ENCODE measurements around the gene IFNGR1.

Gene IFNGR1

DNA sequence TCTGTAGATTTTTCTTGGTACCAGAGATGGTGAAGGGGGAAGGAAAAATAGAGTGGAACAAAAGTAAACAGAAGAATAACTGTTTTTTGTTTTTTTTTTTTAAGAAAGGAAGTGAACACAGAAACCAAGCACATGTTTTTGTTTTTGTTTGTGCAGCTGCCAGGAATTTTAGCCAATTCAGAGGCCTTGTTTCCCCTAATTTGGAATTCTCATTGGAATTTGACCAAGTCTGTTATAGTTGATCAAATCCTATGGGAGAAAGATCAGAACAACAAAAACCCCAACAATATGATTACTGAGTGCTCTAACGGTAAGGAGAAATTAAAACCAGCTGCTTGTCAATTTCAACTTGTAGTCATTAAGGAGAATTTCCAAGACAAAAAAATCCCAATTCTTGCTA is 27.5 kb downstream of the IFNGR1 start:
- no peak for DNase-seq (ENCODE audit: low read depth)
- H3K4me3 ChIP-seq (ENCODE audit: low read depth, low read length), result no peak overlapping the region
- TF ChIP-seq, protein P1, sequence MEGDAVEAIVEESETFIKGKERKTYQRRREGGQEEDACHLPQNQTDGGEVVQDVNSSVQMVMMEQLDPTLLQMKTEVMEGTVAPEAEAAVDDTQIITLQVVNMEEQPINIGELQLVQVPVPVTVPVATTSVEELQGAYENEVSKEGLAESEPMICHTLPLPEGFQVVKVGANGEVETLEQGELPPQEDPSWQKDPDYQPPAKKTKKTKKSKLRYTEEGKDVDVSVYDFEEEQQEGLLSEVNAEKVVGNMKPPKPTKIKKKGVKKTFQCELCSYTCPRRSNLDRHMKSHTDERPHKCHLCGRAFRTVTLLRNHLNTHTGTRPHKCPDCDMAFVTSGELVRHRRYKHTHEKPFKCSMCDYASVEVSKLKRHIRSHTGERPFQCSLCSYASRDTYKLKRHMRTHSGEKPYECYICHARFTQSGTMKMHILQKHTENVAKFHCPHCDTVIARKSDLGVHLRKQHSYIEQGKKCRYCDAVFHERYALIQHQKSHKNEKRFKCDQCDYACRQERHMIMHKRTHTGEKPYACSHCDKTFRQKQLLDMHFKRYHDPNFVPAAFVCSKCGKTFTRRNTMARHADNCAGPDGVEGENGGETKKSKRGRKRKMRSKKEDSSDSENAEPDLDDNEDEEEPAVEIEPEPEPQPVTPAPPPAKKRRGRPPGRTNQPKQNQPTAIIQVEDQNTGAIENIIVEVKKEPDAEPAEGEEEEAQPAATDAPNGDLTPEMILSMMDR (IDR thresholded peaks at IDR 0.05; ENCODE audit: low read depth, low read length, missing control alignments), result no peak

DNA sequence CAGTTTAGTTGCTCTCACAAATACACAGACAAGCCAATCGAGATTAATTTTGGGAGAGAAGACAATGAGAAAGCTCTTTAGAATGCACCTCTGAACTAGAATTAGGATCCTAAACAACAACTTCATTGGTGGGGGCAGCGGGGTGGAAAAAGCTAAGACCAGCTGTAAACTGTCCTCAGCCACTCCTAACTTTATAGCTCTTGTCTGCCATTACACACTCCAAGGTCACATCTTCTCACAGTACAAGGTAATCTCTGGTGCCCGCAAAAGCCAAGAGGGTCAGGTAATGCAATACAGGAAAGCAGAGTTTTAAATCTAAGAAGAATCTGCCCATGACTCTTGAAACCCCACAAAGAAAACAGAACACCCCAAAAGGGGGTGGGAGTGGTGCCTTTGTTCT is 27.9 kb downstream of the IFNGR1 start:
- DNase-seq (ENCODE audit: low read depth), result no peak
- TF ChIP-seq, protein P1 (IDR thresholded peaks at IDR 0.05; ENCODE audit: low read depth, low read length, missing control alignments), result no peak

DNA sequence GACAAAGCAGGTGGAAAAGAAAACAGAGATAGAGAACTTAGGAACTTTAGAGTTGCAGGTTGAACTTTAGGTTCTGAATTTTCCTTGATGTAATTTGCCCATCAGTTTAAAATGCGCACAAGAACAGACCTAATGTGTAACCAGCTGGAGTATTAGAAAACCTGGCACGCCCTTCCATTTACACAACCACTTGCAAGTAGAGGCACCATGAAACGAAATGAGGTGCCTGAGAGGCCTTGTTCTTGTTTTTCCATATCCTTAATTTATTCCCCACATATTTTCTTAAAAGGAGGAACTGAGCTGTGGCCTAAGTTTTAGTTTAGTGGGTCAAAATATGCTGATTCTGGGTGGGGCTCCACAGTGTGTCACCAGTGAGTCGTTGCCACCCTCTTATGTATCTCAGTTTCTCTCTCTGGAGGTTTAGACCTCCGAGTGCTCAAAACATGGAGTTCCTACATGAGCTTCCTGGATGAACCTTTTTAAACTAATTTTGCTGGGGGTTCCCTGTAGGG is 28.5 kb downstream of the IFNGR1 start:
- DNase-seq (ENCODE audit: low read depth), result no peak
- TF ChIP-seq, protein P1 (IDR thresholded peaks at IDR 0.05; ENCODE audit: low read depth, low read length, missing control alignments), result no peak

More for the DNA sequence above, 27.9 kb downstream of the IFNGR1 start:
- no peak overlapping the region for H3K4me3 ChIP-seq (ENCODE audit: low read depth, low read length)

DNA sequence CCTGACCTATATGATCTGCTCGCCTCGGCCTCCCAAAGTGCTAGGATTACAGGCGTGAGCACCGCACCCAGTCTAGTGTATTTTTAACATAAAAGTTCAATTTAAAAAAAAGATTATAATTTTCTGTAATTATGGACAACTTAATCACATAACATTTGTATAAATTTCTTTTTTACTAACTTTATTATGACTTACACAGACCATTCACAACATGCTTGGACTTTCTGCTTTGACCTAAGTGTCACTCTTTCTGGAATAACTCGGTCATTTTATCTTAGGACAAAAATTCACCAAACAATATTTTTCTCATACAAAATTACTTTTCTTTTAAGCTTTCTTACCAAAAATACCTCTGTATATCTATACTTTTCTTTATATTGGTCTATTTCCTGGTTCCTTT is 30.3 kb downstream of the IFNGR1 start:
- no peak for DNase-seq (ENCODE audit: low read depth)
- TF ChIP-seq, protein P1 (IDR thresholded peaks at IDR 0.05; ENCODE audit: low read depth, low read length, missing control alignments), result no peak
- H3K4me3 ChIP-seq (ENCODE audit: low read depth, low read length), result no peak overlapping the region

More for the DNA sequence above, 28.5 kb downstream of the IFNGR1 start:
- no peak overlapping the region for H3K4me3 ChIP-seq (ENCODE audit: low read depth, low read length)

DNA sequence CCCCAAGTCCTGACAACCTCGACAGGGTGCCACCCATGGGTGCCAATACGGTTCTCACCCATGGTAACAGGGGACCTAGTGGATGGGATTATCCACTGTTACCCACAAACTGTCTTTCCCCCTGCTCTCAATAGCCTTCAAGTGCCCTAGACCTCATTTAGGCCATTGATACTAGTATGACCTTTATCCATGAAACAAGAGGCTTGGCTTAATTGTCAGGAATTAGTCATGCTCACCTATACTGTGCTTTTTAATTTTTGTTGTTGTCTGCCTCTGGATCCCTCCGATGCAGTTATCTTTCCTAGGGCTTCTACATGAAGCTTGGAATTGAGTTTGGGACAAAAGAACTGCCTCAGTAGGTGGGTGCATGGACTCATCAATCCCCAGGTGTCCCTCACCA is 33.9 kb downstream of the IFNGR1 start:
- H3K4me3 ChIP-seq (ENCODE audit: low read depth, low read length), result no peak overlapping the region
- TF ChIP-seq, protein P1 (IDR thresholded peaks at IDR 0.05; ENCODE audit: low read depth, low read length, missing control alignments), result no peak
- no peak for DNase-seq (ENCODE audit: low read depth)

DNA sequence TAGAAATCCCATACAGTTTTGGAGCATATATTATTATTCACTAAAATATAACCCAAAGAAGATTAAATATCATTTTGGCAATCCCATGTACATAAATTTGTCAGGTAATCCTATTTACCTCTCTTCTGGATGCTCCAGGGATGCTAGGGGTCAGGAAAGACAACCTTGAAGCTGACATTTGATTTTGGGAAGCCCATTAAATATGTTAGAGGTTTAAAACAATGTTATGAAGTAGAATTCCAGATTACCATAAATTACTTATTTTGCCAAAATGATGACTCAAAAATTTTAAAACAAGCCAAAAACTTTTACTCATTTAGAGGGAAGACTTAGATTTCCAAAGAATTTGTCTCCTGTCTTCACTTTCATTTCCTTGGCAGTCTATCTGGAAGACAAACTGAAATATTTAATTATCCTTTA is 36.5 kb downstream of the IFNGR1 start:
- H3K4me3 ChIP-seq (ENCODE audit: low read depth, low read length), result no peak overlapping the region
- DNase-seq (ENCODE audit: low read depth), result no peak
- TF ChIP-seq, protein P1 (IDR thresholded peaks at IDR 0.05; ENCODE audit: low read depth, low read length, missing control alignments), result no peak

DNA sequence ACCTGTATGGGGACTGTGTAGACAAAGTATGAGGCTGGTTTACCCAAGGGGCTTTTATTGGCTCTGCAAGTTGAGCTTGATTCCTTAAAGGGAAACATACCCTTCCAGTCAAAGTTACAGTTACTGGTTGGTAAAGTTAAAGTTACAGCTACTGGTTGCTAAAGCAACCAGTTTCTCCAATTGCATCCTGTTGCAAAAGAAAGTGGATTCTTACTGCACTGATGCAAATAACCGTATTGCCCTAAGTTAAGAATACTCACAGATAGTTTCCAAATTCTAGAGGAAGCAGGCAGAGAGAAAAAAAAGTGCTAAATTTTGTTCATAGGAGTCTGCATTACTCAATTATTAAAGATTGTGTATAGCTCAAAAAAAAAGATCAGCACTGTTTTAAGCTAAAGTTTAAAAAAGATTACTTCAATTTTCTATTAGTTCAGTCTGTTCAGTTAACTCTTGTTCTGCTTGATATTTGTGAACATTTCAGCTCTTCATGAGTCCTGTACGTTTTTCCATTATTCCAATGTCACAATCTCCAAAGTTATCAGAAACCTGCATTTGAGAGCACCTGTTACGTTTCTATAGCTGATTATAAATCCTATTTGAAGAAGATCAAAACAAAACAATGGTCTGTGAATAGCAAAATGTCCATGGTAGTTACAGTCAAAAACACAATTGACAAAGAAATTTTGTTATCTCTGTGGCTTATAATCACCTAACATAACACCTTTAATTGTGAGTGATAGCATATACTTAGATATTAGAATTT is 37.1 kb downstream of the IFNGR1 start:
- H3K4me3 ChIP-seq (ENCODE audit: low read depth, low read length), result no peak overlapping the region
- DNase-seq (ENCODE audit: low read depth), result no peak

More for the DNA sequence above, 37.1 kb downstream of the IFNGR1 start:
- TF ChIP-seq, protein P1 (IDR thresholded peaks at IDR 0.05; ENCODE audit: low read depth, low read length, missing control alignments), result no peak
